Motor neuron (in vitro differentiated cells): ENCODE measurements around the gene FEM1C. TPM values are rescaled to one million over a fixed set of nuclear protein-coding genes. Genes with fewer than 3 reads are reported as not detected.
A peak's percentile ranks its signal among the peaks of the same experiment; 100 is the strongest.

Source experiments
- ATAC-seq, 8 experiments: fragments of 200-7000 bp; cut with Tn5 transposase; replicated peaks in 6 of 8; 2 replicates each; pipeline ENCODE4 v1.8.0; 2021; ENCODE audit warnings: mild to moderate bottlenecking in 8 of 8, moderate library complexity in 8 of 8
- H3K27ac ChIP-seq, 2 donors: fragments of 250-450 bp; sonication (Bioruptor Pico); 2 replicates each; pipeline ENCODE4 v1.9.0; 2021; ENCODE audit warnings: antibody characterized with exemption in 2 of 2, mild to moderate bottlenecking in 2 of 2, moderate library complexity in 1 of 2
- H3K4me1 ChIP-seq, 2 donors: fragments of 250-450 bp; sonication (Bioruptor Pico); replicated peaks in 1 of 2; 2 replicates each; pipeline ENCODE4 v1.6.1; 2021; ENCODE audit warnings: antibody characterized with exemption in 2 of 2, mild to moderate bottlenecking in 2 of 2, moderate library complexity in 1 of 2
- H3K4me3 ChIP-seq, 5 donors: fragments of 250-450 bp; sonication (Bioruptor Pico); 2 replicates each; pipeline ENCODE4 v1.9.0; 2021; ENCODE audit warnings: antibody characterized with exemption in 5 of 5, mild to moderate bottlenecking in 5 of 5, moderate library complexity in 4 of 5
- WGBS, 10 experiments: fragments of 450-650 bp; shearing (Covaris generic); methylation state at CpG; one replicate each; pipeline ENCODE4 v1.0.0; 2022; 5-methylcytosine and 5-hydroxymethylcytosine counted together
- in situ Hi-C, 9 experiments: fragments of 400-800 bp; cut with MboI; loops; one replicate each; pipeline ENCODE4 v1.15.0; 2021; ENCODE audit warnings: low sequenced_read_pairs in 9 of 9, low pct_unique_long_range_greater_than_20kb in 2 of 9; ENCODE audit not compliant: unreplicated experiment in 9 of 9
- total RNA-seq, 8 experiments: library from RNA; unstranded; fragments of 300-600 nt; gene quantifications; 2 replicates each; pipeline versions ENCODE4 v1.2.3 to v1.2.4, GENCODE V29; 2022

FEM1C gene, protein sequence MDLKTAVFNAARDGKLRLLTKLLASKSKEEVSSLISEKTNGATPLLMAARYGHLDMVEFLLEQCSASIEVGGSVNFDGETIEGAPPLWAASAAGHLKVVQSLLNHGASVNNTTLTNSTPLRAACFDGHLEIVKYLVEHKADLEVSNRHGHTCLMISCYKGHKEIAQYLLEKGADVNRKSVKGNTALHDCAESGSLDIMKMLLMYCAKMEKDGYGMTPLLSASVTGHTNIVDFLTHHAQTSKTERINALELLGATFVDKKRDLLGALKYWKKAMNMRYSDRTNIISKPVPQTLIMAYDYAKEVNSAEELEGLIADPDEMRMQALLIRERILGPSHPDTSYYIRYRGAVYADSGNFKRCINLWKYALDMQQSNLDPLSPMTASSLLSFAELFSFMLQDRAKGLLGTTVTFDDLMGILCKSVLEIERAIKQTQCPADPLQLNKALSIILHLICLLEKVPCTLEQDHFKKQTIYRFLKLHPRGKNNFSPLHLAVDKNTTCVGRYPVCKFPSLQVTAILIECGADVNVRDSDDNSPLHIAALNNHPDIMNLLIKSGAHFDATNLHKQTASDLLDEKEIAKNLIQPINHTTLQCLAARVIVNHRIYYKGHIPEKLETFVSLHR
- total RNA-seq, result 10 to 100 TPM; 15.8 to 27.9 (median 20.8) TPM

DNA sequence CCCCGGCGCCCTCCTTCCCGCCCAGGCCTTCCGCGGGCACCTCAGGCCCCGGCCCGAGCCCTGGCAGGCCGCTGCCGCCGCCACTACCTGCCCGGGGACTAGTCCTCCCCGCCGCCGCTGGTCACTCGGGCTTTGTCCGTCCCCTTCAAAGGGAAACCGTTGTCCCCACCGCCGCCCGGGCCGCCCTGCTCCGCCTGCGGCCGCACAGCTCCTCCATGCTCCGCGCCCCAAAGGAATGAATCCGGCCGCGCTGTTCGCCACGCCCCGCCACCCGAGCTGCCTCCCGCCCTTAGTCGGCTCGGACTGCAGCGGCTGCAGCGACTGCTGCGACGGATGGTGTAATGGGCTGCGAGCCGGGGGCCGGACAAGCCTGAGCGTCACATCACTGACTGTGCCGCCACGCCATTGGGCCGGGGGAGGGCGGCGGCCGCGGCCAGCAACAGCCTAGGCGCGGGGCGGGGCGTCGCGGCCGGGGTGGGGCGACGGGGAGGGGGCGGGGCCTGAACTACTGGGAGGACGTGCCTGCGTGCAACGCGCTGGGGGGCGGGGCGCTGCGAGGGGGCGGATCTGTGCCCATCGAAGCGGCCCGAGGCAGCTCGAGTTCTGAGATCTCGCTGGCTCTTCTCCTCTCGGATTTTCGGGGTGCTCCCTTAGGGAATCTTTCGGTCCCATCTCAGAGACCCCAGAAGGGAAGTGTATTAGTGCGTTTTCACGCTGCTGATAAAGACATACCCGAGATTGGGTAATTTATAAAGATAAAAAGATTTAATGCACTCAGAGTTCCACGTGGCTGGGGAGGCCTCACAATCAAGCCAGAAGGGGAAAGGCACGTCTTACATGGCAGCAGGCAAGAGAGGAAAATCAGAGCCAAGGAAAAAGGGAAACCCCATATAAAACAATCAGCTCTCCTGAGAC lies at the start of gene FEM1C:
TSS of gene FEM1C (minus strand) at position 340 of the 915 bp plus-strand sequence. CDS start 1,282 bp downstream, outside the sequence.
- 0 to 2% methylated on average over 1 to 10 of the region's 82 CpGs; no CpG with 5 or more reads in 8 of the 10 experiments for WGBS, 10 experiments
- H3K27ac ChIP-seq, result peak within 1 kb of the TSS; percentile 82 to 95
- in situ Hi-C loops, result no loop called here
- peaks cover 0 to 3% of the 10 kb centered on the region in 2 donors for H3K4me1 ChIP-seq
- peak within 1 kb of the TSS; percentile 62 to 91 (median 87) for H3K4me3 ChIP-seq
- ATAC-seq, result peak; percentile 93 to 98 (median 97)

DNA sequence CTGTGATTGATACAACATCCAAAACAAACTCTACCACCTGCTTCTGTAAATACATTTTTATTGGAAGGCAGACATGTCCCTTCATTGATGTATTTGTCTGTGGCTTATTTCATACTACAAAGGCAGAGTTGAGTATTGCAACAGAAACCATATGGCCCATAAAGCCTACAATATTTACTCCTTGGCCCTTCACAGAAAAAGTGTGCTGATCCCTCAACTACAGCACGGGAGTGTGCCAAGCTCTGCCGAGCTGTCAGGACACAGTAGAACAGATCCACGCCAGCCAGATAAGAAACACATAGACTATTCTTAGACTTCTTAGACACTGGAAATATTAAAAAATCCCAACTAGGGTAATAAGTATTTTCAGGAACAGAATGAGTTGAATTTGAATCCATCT lies 44.5 kb upstream of the FEM1C start:
- no peak overlapping the region for H3K4me3 ChIP-seq
- WGBS, 10 experiments, result 89 to 100% (median 100%) methylated on average over 1 to 3 of the region's 3 CpGs
- H3K27ac ChIP-seq, result no peak overlapping the region
- in situ Hi-C loops, result loop anchor here in 7 of 9 experiments (10.0 to 25.0 kb wide), 4 partner anchors 274 to 502 kb away; no protein-coding TSS in a partner anchor
- ATAC-seq, result no peak
- H3K4me1 ChIP-seq, result no peaks in the 10 kb centered on the region

DNA sequence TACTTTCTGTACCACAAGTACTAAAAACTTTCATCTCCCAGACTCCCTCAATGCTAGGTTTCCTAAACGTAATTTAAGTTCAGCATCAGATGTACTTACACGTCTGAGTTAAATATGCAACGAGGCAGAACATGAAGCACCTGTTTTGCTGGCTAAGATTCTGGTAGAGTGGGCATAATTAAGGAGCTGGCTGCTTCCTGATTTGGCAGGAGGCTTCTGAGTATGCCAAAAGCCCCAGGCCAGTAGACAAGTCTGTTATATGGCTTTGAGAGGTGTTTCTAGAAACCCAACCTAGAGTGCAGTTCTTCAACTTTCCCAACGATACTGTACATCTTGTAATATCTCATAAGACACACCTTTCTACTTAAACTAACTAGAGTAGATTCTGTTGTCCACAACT lies 44.1 kb upstream of the FEM1C start:
- no peak overlapping the region for H3K4me3 ChIP-seq
- no peak overlapping the region for H3K27ac ChIP-seq
- no peak for ATAC-seq
- in situ Hi-C loops, result loop anchor here in 7 of 9 experiments (10.0 to 25.0 kb wide), 4 partner anchors 274 to 501 kb away; no protein-coding TSS in a partner anchor
- no peaks in the 10 kb centered on the region for H3K4me1 ChIP-seq
- WGBS, 10 experiments, result 54 to 88% (median 68%) methylated on average over 1 to 4 of the region's 4 CpGs; no CpG with 5 or more reads in 4 of the 10 experiments

DNA sequence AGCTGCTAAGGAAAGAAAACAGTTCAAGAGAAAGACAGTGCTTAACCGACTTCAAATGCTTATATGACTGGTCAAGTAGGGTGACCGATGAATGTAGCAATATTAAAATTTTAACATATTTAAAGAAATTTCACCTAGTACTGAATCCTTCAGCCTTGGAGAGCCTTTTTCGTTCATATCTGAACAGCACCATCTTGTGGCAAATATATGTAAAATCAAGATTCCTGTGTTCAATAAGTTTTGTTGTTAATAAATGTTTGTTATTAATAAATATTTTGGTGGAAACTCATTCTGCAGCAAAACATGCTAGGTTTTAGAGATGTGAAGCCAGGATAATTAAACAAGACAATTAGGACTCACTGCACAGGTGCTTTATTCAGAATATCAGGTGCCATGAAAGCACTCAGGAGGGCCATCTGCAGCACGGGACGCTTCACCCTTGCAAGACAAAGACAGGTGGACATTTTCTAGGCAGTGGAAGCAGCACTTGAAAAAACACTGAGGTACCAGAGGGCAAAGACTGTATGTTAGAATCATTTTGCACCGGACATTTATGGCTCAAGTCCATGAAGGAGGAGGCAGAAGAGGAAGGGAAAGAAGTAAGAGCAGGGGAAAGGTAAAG lies 42.1 kb upstream of the FEM1C start:
- peak in 4 of 8 experiments; percentile 19 to 76 (median 52) for ATAC-seq
- H3K4me1 ChIP-seq, result no peaks in the 10 kb centered on the region
- no peak overlapping the region for H3K27ac ChIP-seq
- in situ Hi-C loops, result loop anchor here in 7 of 9 experiments (10.0 to 25.0 kb wide), 4 partner anchors 272 to 499 kb away; no protein-coding TSS in a partner anchor
- WGBS, 10 experiments, result 0 to 92% (median 48%) methylated on average over 2 to 6 of the region's 6 CpGs
- H3K4me3 ChIP-seq, result no peak overlapping the region

DNA sequence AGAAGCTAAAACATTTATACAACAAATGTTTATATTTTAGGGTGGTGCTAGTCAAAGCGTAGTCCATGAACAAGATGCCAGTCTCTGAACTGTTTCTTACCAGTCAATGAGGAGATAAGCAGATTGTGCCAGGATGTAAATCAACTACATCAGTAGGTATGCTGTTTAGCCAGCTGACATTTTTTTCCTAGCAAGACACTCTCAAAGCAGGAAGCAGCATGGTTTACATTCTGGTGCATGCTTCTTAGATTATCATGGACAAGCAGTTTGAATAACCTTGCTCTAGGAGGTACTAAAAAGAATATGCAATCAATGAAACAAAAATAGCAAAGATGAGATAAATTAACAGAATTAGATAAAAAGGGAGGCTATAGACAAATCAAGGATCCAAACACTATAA lies 40.7 kb upstream of the FEM1C start:
- 83 to 100% (median 100%) methylated on average over 1 of the region's 1 CpG; no CpG with 5 or more reads in 4 of the 10 experiments for WGBS, 10 experiments
- Histone ChIP-seq H3K27ac (no peak overlapping the region), H3K4me3 (no peak overlapping the region), H3K4me1 (no peaks in the 10 kb centered on the region)
- no peak for ATAC-seq
- in situ Hi-C loops, result loop anchor here in 7 of 9 experiments (10.0 to 25.0 kb wide), 4 partner anchors 270 to 498 kb away; no protein-coding TSS in a partner anchor

DNA sequence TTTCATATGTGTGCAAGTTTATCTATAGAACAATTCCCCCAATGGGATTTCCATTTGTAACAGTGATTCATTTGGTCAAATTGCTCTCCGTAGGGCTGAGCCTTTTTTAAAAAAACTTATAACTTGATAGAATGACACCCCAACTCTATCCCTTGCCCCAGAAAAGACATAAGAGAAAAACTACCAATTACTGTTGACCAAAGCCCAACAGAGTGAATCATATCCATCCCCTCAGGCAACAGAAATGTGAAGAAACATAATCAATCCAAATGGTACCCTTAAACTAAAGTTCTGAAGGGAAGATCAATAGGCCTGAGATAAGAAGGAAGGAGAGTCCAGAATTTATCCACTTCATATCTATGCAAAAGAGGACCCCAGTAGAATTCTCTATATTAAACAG lies 39.9 kb upstream of the FEM1C start:
- Histone ChIP-seq H3K4me3 (no peak overlapping the region), H3K27ac (no peak overlapping the region), H3K4me1 (no peaks in the 10 kb centered on the region)
- no peak for ATAC-seq
- in situ Hi-C loops, result loop anchor here in 7 of 9 experiments (10.0 to 25.0 kb wide), 4 partner anchors 270 to 497 kb away; no protein-coding TSS in a partner anchor
- 75 to 100% (median 100%) methylated on average over 1 of the region's 1 CpG; no CpG with 5 or more reads in 1 of the 10 experiments for WGBS, 10 experiments

DNA sequence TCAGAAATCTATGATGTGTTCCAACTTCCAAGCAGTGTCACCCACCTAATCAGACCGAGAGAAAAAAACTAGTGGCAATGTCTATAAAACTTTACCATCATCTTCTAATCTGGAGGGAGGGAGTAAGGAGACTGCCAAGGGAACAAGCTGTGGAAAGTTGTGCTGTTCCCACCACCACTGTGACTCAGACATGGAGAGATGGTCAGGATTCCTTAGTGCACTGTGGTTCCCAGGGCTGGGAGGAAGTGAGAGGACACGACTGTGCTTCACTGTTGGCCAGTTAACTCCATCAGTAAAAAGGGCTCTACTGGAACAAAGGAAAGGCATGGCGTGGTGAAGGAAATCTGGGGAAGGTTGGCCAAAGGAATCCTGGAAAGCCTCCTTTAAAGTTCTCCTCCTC lies 38.9 kb upstream of the FEM1C start:
- Histone ChIP-seq H3K4me3 (no peak overlapping the region), H3K4me1 (peaks cover 0 to 2% of the 10 kb centered on the region in 2 donors), H3K27ac (no peak overlapping the region)
- in situ Hi-C loops, result loop anchor here in 7 of 9 experiments (10.0 to 25.0 kb wide), 4 partner anchors 269 to 496 kb away; no protein-coding TSS in a partner anchor
- ATAC-seq, result peak in 1 of 8 experiments; percentile 35
- 10 to 100% (median 83%) methylated on average over 1 to 3 of the region's 3 CpGs; no CpG with 5 or more reads in 3 of the 10 experiments for WGBS, 10 experiments

DNA sequence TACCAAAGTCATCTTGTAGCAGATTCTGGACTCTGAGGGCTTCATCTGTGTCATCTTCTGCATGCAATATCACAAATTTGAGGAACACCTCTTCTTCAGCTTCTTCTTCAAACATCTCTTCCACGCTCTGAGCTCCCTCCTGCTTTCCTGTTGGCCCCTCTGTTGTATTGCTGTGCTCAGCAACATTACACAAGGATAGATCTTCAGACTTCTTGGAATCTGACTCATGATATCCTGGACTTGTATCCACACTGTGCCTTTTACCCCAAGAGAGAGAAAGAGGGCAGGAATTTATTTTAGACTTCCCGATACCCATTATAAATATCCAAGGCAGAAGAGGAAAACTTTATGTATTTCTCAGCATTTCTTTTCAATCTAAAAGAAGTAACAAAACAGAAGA lies 36.4 kb upstream of the FEM1C start:
- 86 to 100% (median 100%) methylated on average over 1 to 2 of the region's 2 CpGs for WGBS, 10 experiments
- no peak for ATAC-seq
- in situ Hi-C loops, result loop anchor here in 7 of 9 experiments (10.0 to 25.0 kb wide), 4 partner anchors 266 to 494 kb away; no protein-coding TSS in a partner anchor

DNA sequence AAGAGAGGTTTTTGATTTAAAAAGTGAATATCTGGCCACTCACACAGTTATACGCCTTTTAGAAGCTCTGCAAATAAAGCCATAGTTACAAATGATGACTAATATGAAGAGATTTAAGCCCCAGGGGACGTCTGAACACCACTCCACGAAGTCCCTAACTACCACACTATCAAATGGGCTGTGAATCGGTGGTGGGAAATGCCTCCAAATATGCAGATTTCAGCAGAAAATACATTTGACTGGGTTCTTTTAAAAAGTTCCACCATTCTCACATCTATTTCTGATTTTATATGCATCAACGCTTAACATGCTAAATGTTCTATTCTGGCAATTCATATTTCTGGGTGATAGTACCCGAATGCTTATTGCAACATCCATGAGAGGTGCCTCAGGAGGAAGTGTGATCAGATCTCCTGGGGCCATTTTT lies 35.2 kb upstream of the FEM1C start:
- in situ Hi-C loops, result loop anchor here in 7 of 9 experiments (10.0 to 25.0 kb wide), 4 partner anchors 265 to 492 kb away; no protein-coding TSS in a partner anchor
- WGBS, 10 experiments, result 44 to 94% (median 87%) methylated on average over 2 to 6 of the region's 6 CpGs; no CpG with 5 or more reads in 1 of the 10 experiments
- peak in 1 of 8 experiments; percentile 41 for ATAC-seq
- Histone ChIP-seq H3K4me3 (no peak overlapping the region), H3K27ac (no peak overlapping the region), H3K4me1 (peaks cover 0 to 2% of the 10 kb centered on the region in 2 donors)

More for the DNA sequence above, 36.4 kb upstream of the FEM1C start:
- Histone ChIP-seq H3K27ac (no peak overlapping the region), H3K4me3 (no peak overlapping the region), H3K4me1 (peaks cover 0 to 2% of the 10 kb centered on the region in 2 donors)

DNA sequence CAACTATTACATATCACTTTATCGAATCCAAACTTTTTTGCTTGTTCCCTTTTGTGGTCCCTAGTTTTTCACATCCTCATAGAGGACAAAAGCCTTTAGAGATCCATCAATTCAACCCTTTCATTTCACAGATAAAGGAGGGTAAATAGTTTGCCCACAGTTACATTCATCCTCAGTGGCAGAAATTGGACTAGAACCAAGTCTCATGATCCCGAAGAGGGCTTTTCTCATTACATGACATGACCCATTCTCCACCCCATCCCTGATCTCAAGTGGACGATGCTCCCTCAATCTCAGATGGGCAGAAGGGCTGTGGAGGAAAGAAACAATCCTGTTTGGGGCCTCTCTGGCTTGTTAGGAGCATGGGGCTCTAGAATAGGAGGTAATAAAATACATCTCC lies 34.6 kb upstream of the FEM1C start:
- WGBS, 10 experiments, result 73 to 100% (median 80%) methylated on average over 1 to 3 of the region's 3 CpGs; no CpG with 5 or more reads in 2 of the 10 experiments
- in situ Hi-C loops, result loop anchor here in 5 of 9 experiments (10.0 to 25.0 kb wide), 4 partner anchors 264 to 492 kb away; no protein-coding TSS in a partner anchor
- ATAC-seq, result peak in 3 of 8 experiments; percentile 71 to 95 (median 84)
- Histone ChIP-seq H3K4me3 (no peak overlapping the region), H3K4me1 (peaks cover 0 to 2% of the 10 kb centered on the region in 2 donors), H3K27ac (no peak overlapping the region)

DNA sequence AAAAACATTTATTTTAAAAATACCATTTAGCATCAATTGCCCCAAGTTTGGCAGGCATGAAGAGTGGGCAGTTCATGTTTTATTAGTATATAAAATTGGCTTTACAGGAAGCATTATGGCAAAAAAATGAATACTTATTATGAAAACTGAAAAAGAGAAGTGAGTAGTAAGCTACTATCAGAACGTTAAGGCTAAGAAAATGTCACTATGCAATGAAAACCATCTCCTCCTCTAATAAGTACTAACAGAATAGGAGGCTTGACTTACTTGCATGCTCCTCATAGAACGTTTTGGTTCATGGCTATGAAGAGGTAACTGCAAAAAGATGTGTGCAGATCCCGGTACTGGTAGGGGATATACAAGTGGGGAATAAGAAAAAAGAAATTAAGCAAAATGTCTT lies 34.1 kb upstream of the FEM1C start:
- ATAC-seq, result no peak
- WGBS, 10 experiments, result 57 to 100% (median 88%) methylated on average over 1 to 3 of the region's 3 CpGs
- Histone ChIP-seq H3K4me3 (no peak overlapping the region), H3K4me1 (peaks cover 0 to 2% of the 10 kb centered on the region in 2 donors), H3K27ac (no peak overlapping the region)
- in situ Hi-C loops, result loop anchor here in 5 of 9 experiments (10.0 to 25.0 kb wide), 4 partner anchors 264 to 491 kb away; no protein-coding TSS in a partner anchor
